Breast epithelium (tissue), 3 donors: ENCODE results near the gene TBX6.

Experiments used
- CTCF ChIP-seq, 3 donors: fragments of 450-650 bp; IDR thresholded peaks; one replicate each; pipeline ENCODE4 v1.5.1; 2016 to 2017; ENCODE audit warnings: antibody characterized with exemption in 3 of 3, mild to moderate bottlenecking in 3 of 3, moderate library complexity in 3 of 3
- POLR2A ChIP-seq: fragments of 450-650 bp; IDR thresholded peaks from one replicate; pipeline ENCODE4 v1.6.1; 2016; ENCODE audit warnings: antibody characterized with exemption, mild to moderate bottlenecking, moderate library complexity
- POLR2AphosphoS5 ChIP-seq, 3 donors: sonication (generic); formaldehyde crosslinking; IDR thresholded peaks; one replicate each; pipeline ENCODE4 v1.6.1; 2017; ENCODE audit warnings: antibody characterized with exemption in 3 of 3

- TF ChIP-seq CTCF (IDR thresholded peaks at IDR 0.05) (no peak), POLR2A (no peak), POLR2AphosphoS5 (IDR thresholded peaks at IDR 0.05) (no peak)
These were observed 5.3 kb upstream of the TBX6 start for GRCh38 chr16:30096862-30097563.
